Activated T-cell treated with anti-CD3 and anti-CD28 coated beads, Interleukin-2, amount 50 U/mL, for 72 hours (primary cell): Measurements from ENCODE around the gene PMFBP1. TPM values are rescaled to one million over a fixed set of nuclear protein-coding genes. Genes with fewer than 3 reads are reported as not detected.
"Not testable (repeated sequence)": the region's sequence is repeated elsewhere in the genome, so short reads cannot be mapped to it uniquely, and the experiment has no call there.

Source experiments
- ATAC-seq, 2 donors: fragments of 150-1000 bp; cut with Tn5 transposase; replicated peaks in 1 of 2; 2 replicates each; pipeline ENCODE4 v1.10.0; 2021; ENCODE audit warnings: moderate library complexity in 2 of 2, mild to moderate bottlenecking in 1 of 2
- DNase-seq, 2 donors: peaks; one replicate each; pipeline ENCODE4 v3.0.0; 2021 to 2022; ENCODE audit warnings: mixed read lengths in 1 of 2
- H3K27ac Mint-ChIP-seq: one replicate; pipeline ENCODE4 v1.8.0; 2022; ENCODE audit warnings: mild to moderate bottlenecking, moderate library complexity, mixed read lengths
- H3K27me3 Mint-ChIP-seq: one replicate; pipeline ENCODE4 v1.8.0; 2022; ENCODE audit warnings: low read depth, mixed read lengths
- H3K36me3 Mint-ChIP-seq, 2 donors: one replicate each; pipeline ENCODE4 v1.8.0; 2022; ENCODE audit warnings: mixed read lengths in 2 of 2, mild to moderate bottlenecking in 1 of 2; ENCODE audit not compliant: insufficient read depth in 2 of 2
- H3K4me1 Mint-ChIP-seq: one replicate; pipeline ENCODE4 v1.8.0; 2022; ENCODE audit warnings: low read depth, mixed read lengths
- H3K4me3 Mint-ChIP-seq, 2 donors: one replicate each; pipeline ENCODE4 v1.8.0; 2022; ENCODE audit warnings: mild to moderate bottlenecking in 2 of 2, mixed read lengths in 2 of 2, moderate library complexity in 2 of 2
- H3K9me3 Mint-ChIP-seq, 2 donors: one replicate each; pipeline ENCODE4 v1.8.0; 2022; ENCODE audit warnings: mixed read lengths in 2 of 2
- total RNA-seq, 2 donors: library from RNA; stranded (reverse); gene quantifications; one replicate each; pipeline ENCODE4 v1.2.3, GENCODE V29; 2022

The PMFBP1 gene
- total RNA-seq, 2 donors from 2014 or later, result 1.8 to 2.6 TPM

DNA sequence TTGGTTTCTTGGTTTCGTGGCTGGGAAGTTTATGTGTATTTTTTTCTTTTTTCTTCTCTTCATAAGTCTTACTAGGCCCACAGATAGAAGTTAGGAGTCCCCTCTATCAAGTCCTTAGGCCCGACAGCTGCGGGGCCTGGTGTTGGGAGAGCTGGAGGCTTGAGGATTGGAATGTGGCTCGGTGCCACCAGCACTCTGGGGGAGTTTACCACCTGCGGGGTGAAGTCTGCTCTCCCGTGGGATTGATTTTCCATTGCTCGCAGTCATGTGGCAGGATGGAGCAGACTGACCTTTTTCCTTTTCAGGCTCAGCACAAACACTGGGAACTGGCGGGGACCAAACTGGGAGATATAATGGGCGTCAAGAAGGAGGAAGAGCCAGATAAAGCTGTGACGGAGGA is 70.8 kb downstream of the PMFBP1 start:
- no peak for ATAC-seq
- H3K27me3 Mint-ChIP-seq, result no peaks in the 10 kb centered on the region
- H3K9me3 Mint-ChIP-seq, result no peaks in the 10 kb centered on the region
- DNase-seq, result no peak
- peaks cover 6% of the 10 kb centered on the region for H3K4me1 Mint-ChIP-seq
- peaks cover 11 to 48% of the 10 kb centered on the region in 2 donors for H3K36me3 Mint-ChIP-seq
- H3K4me3 Mint-ChIP-seq, result no peak overlapping the region
- H3K27ac Mint-ChIP-seq, result no peak overlapping the region

DNA sequence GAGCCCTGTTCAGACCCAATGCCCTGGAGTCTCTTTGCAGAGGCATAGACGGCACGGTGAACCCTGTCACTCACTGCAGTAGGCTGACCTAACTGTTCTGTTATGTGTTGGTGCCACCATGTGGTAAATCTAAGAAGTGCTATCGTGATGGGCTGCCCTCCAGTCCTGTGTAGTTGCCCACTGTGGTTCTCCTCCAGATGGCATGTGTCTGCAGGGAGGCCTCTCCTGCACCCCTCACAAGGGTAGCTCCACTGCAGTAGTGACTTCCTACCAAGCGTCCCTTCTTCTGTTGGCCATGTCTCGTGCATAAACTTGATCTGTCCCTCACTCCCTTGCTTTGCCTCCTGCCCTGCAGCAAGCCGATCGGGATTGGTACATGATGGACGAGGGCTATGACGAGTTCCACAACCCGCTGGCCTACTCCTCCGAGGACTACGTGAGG is 72.6 kb downstream of the PMFBP1 start:
- Mint-ChIP-seq H3K27ac (no peak overlapping the region), H3K4me3 (no peak overlapping the region), H3K27me3 (no peaks in the 10 kb centered on the region), H3K4me1 (peaks cover 24% of the 10 kb centered on the region), H3K9me3 (no peaks in the 10 kb centered on the region), H3K36me3 (peaks cover 11 to 39% of the 10 kb centered on the region in 2 donors)
- peak; percentile 81 to 85 for ATAC-seq
- peak; percentile 50 to 58 for DNase-seq

- H3K27ac Mint-ChIP-seq, result no peak overlapping the region
- DNase-seq (no peak), ATAC-seq (no peak)
- H3K9me3 Mint-ChIP-seq, result no peaks in the 10 kb centered on the region
- H3K36me3 Mint-ChIP-seq, result peaks cover 9 to 41% of the 10 kb centered on the region in 2 donors
- no peak overlapping the region for H3K4me3 Mint-ChIP-seq
- H3K4me1 Mint-ChIP-seq, result peaks cover 25% of the 10 kb centered on the region
- H3K27me3 Mint-ChIP-seq, result no peaks in the 10 kb centered on the region
Observed at GRCh38 chr16:72098936-72099335, 73.0 kb downstream of the PMFBP1 start.

GRCh38 chr16:72094266-72094610 is 77.7 kb downstream of the PMFBP1 start:
- H3K27me3 Mint-ChIP-seq, result no peaks in the 10 kb centered on the region
- peak in 1 of 2 donors; percentile 11 for ATAC-seq
- no peaks in the 10 kb centered on the region for H3K9me3 Mint-ChIP-seq
- peak; percentile 49 to 59 for DNase-seq
- peaks cover 52% of the 10 kb centered on the region for H3K4me1 Mint-ChIP-seq
- peak overlapping the region; percentile 95 to 99 for H3K4me3 Mint-ChIP-seq
- peaks cover 7 to 26% of the 10 kb centered on the region in 2 donors for H3K36me3 Mint-ChIP-seq
- H3K27ac Mint-ChIP-seq, result peak overlapping the region; percentile 99

GRCh38 chr16:72093448-72094265 is 78.3 kb downstream of the PMFBP1 start, which contains the start of the genes DHX38 and TXNL4B:
Gene DHX38 (plus strand): TSS chr16:72093847. CDS start chr16:72096158, 2,311 bp downstream.
Gene TXNL4B (minus strand): TSS chr16:72093620. CDS start chr16:72090749, 2,871 bp downstream.
- H3K4me1 Mint-ChIP-seq, result peaks cover 52% of the 10 kb centered on the region
- peaks cover 12 to 25% of the 10 kb centered on the region in 2 donors for H3K36me3 Mint-ChIP-seq
- DNase-seq (peak; percentile 91 to 93), ATAC-seq (peak; percentile 97)
- H3K9me3 Mint-ChIP-seq, result no peaks in the 10 kb centered on the region
- peak within 1 kb of the TSS; percentile 99 for H3K27ac Mint-ChIP-seq
- peak within 1 kb of the TSS; percentile 95 to 99 for H3K4me3 Mint-ChIP-seq
- H3K27me3 Mint-ChIP-seq, result no peaks in the 10 kb centered on the region

GRCh38 chr16:72092832-72093447 is 79.0 kb downstream of the PMFBP1 start:
- Mint-ChIP-seq H3K4me3 (peak overlapping the region; percentile 95 to 99), H3K4me1 (peaks cover 52% of the 10 kb centered on the region), H3K27ac (peak overlapping the region; percentile 99), H3K9me3 (no peaks in the 10 kb centered on the region), H3K36me3 (peaks cover 12 to 25% of the 10 kb centered on the region in 2 donors), H3K27me3 (no peaks in the 10 kb centered on the region)
- ATAC-seq (peak; percentile 39 to 42), DNase-seq (peak in 1 of 2 donors; percentile 21)

GRCh38 chr16:72091217-72091616 is 80.7 kb downstream of the PMFBP1 start:
- no peaks in the 10 kb centered on the region for H3K27me3 Mint-ChIP-seq
- DNase-seq (no peak), ATAC-seq (no peak)
- H3K27ac Mint-ChIP-seq, result peak overlapping the region; percentile 86
- H3K4me1 Mint-ChIP-seq, result peaks cover 46% of the 10 kb centered on the region
- peak overlapping the region; percentile 95 to 99 for H3K4me3 Mint-ChIP-seq
- no peaks in the 10 kb centered on the region for H3K9me3 Mint-ChIP-seq
- H3K36me3 Mint-ChIP-seq, result peaks cover 7 to 16% of the 10 kb centered on the region in 2 donors

DNA sequence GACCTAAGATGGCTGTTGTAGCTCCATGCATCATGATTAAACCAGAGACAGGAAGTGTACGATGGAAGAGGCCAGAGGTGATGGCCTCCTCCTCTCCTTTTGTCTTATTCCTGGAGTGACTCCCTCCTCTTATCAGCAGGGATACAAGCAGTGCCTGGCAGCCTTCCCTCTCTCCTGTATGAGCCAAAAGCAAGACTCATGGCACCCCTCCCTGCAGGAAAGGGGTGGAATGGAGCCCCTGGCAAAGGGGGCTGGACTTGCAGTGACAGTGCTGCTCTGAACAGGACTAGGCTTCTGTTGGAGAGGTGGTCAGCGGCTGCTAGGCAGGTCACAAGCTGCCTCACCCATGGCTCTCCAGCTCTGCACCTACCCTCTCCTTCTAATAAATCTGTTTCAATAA is 87.0 kb downstream of the PMFBP1 start:
- ATAC-seq (no peak), DNase-seq (no peak)
- H3K36me3 Mint-ChIP-seq, result peaks cover 18 to 32% of the 10 kb centered on the region in 2 donors
- peaks cover 1 to 2% of the 10 kb centered on the region in 2 donors for H3K9me3 Mint-ChIP-seq
- H3K27me3 Mint-ChIP-seq, result no peaks in the 10 kb centered on the region
- no peak overlapping the region for H3K4me3 Mint-ChIP-seq
- H3K4me1 Mint-ChIP-seq, result no peaks in the 10 kb centered on the region
- H3K27ac Mint-ChIP-seq, result no peak overlapping the region

DNA sequence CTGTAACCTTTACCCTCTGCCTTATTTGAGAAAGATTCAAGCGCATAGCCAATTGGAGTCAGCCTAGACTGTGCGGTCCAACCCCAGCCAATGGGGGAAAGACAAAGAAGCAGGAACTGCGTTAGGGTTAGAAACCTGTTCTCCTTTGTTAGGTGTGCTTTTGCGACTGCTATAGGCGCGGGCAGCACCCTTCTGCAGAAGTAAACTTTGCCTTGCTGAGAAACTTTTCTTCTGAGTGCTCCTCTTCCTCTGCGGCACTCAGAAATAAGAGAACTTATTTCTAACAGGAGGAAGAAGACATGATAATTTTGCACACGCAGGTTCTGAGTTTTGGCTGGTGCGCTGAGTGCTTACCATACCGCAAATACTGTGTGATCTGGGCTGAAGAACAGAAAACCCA is 87.5 kb downstream of the PMFBP1 start:
- Mint-ChIP-seq H3K4me3 (no peak overlapping the region), H3K27ac (no peak overlapping the region), H3K4me1 (no peaks in the 10 kb centered on the region), H3K27me3 (no peaks in the 10 kb centered on the region), H3K36me3 (peaks cover 18 to 31% of the 10 kb centered on the region in 2 donors), H3K9me3 (peaks cover 1 to 2% of the 10 kb centered on the region in 2 donors)
- ATAC-seq (no peak), DNase-seq (no peak)

- ATAC-seq (no peak), DNase-seq (no peak)
- Mint-ChIP-seq H3K4me1 (no peaks in the 10 kb centered on the region), H3K36me3 (peaks cover 15 to 29% of the 10 kb centered on the region in 2 donors), H3K9me3 (peaks cover 1 to 2% of the 10 kb centered on the region in 2 donors), H3K27me3 (no peaks in the 10 kb centered on the region), H3K4me3 (no peak overlapping the region), H3K27ac (no peak overlapping the region)
Observed at GRCh38 chr16:72083778-72084404, 88.1 kb downstream of the PMFBP1 start.

- not testable (repeated sequence) for H3K4me1 Mint-ChIP-seq
Observed at GRCh38 chr16:72076991-72077706, 94.8 kb downstream of the PMFBP1 start.

DNA sequence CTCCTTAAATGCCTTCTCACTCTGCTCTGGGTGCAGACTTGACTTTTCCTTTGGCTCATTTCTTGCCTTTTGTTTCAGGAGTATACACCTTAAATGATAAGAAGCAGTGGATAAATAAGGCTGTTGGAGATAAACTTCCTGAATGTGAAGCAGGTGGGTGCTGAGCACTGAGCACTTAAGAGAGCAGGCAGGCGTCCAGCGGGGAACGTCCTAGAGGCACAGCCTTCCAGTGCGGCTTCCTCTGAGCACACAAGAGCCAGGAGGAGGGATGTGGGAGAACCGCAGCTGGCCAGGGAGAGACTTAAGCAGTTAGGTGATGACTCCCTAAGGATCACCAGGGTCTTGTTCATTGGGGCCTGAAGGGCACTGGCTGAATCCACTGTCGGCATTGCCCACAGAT is 96.9 kb downstream of the PMFBP1 start:
- not testable (repeated sequence) for H3K27ac Mint-ChIP-seq, H3K36me3 Mint-ChIP-seq, H3K4me1 Mint-ChIP-seq, ATAC-seq, H3K4me3 Mint-ChIP-seq, DNase-seq, H3K27me3 Mint-ChIP-seq, H3K9me3 Mint-ChIP-seq

More at GRCh38 chr16:72076991-72077706, 94.8 kb downstream of the PMFBP1 start:
- H3K9me3 Mint-ChIP-seq, H3K36me3 Mint-ChIP-seq, ATAC-seq, H3K27ac Mint-ChIP-seq, DNase-seq, H3K4me3 Mint-ChIP-seq, H3K27me3 Mint-ChIP-seq: not testable (repeated sequence)
